Lung (tissue), 12 donors: ENCODE measurements around the gene THEMIS. TPM values are rescaled to one million over a fixed set of nuclear protein-coding genes. Genes with fewer than 3 reads are reported as not detected.

Experiments used
- ATAC-seq: fragments of 200-7000 bp; cut with Tn5 transposase; one replicate; pipeline ENCODE4 v1.9.1; 2020; ENCODE audit warnings: moderate number of reproducible peaks; ENCODE audit not compliant: insufficient read depth, low FRiP score
- DNase-seq, 3 donors: peaks; one replicate each; pipeline ENCODE4 v3.0.0-alpha.2; 2013 to 2017
- H3K27ac ChIP-seq, 2 donors: one replicate each; pipeline ENCODE4 v1.5.1; 2013; ENCODE audit warnings: mild to moderate bottlenecking in 2 of 2, moderate library complexity in 2 of 2, control low read depth in 1 of 2, inconsistent platforms in 1 of 2, low read depth in 1 of 2, low read length in 1 of 2
- H3K27me3 ChIP-seq, 3 donors: one replicate each; pipeline ENCODE4 v1.5.1; 2013; ENCODE audit warnings: low read length in 2 of 3; ENCODE audit not compliant: control insufficient read depth in 3 of 3, insufficient read depth in 3 of 3
- H3K36me3 ChIP-seq, 4 donors: one replicate each; pipeline ENCODE4 v1.5.1; 2013; ENCODE audit warnings: low read length in 4 of 4, mild to moderate bottlenecking in 1 of 4, moderate library complexity in 1 of 4; ENCODE audit not compliant: control insufficient read depth in 4 of 4, insufficient read depth in 4 of 4
- H3K4me1 ChIP-seq, 5 donors: one replicate each; pipeline ENCODE4 v1.5.1; 2013; ENCODE audit warnings: low read length in 5 of 5, mild to moderate bottlenecking in 2 of 5, moderate library complexity in 1 of 5; ENCODE audit not compliant: control insufficient read depth in 5 of 5, insufficient read depth in 5 of 5
- H3K4me3 ChIP-seq: one replicate; pipeline ENCODE4 v1.5.1; 2013; ENCODE audit warnings: mild to moderate bottlenecking, control low read depth, moderate library complexity
- H3K9ac ChIP-seq, 2 donors: one replicate each; pipeline ENCODE4 v1.5.1; 2013; ENCODE audit warnings: low read length in 2 of 2, control low read depth in 1 of 2; ENCODE audit not compliant: insufficient read depth in 1 of 2
- H3K9me3 ChIP-seq, 4 donors: one replicate each; pipeline ENCODE4 v1.5.1; 2013; ENCODE audit warnings: low read length in 3 of 4, mild to moderate bottlenecking in 1 of 4, moderate library complexity in 1 of 4; ENCODE audit not compliant: control insufficient read depth in 4 of 4, insufficient read depth in 3 of 4
- CTCF ChIP-seq: IDR thresholded peaks from 2 replicates; pipeline ENCODE4 v1.5.1; 2012; ENCODE audit warnings: mild to moderate bottlenecking; ENCODE audit errors: control extremely low read depth, extremely low read depth
- WGBS, 2 donors: extraction: QIAGEN DNeasy Blood & Tissue Kit; methylation state at CpG; one replicate each; pipeline ENCODE4 v1.1.7; 2013; 5-methylcytosine and 5-hydroxymethylcytosine counted together
- polyA plus RNA-seq, 2 donors: library from polyadenylated mRNA; stranded (reverse); fragments of 200-250 nt; gene quantifications; one replicate each; pipeline ENCODE4 v1.2.1, GENCODE V29; 2013
- total RNA-seq, 2 donors: library from RNA; depleted of rRNA in 1 of 2; stranded (reverse); fragments of >200 nt in 1 of 2; gene quantifications; one replicate each; pipeline ENCODE4 v1.2.1, GENCODE V29; 2014 to 2021
- donor health status: control.
- donor health status: control.
- donor health status: Bipolar disorder and iron deficiency.
- donor health status: healthy.
- donor health status: DM: yes; HTN: yes; CAD: no.

Gene THEMIS
- total and polyA plus RNA-seq, 4 donors = 0.22 to 0.86 (median 0.54) TPM

GRCh38 chr6:127834136-127834535 is 66.7 kb downstream of the THEMIS start:
- Histone ChIP-seq H3K9me3 (no peaks in the 10 kb centered on the region), H3K36me3 (no peaks in the 10 kb centered on the region), H3K9ac (no peak overlapping the region), H3K4me3 (no peak overlapping the region), H3K4me1 (peaks cover 0 to 6% (median 0%) of the 10 kb centered on the region in 5 donors), H3K27ac (no peak overlapping the region), H3K27me3 (peaks cover 0 to 5% (median 3%) of the 10 kb centered on the region in 3 donors)
- DNase-seq = no peak
- WGBS, 2 donors = 92 to 96% methylated on average over 7 of the region's 7 CpGs
- ATAC-seq = no peak
- no peak for TF ChIP-seq CTCF

- ATAC-seq = no peak
- H3K9me3 ChIP-seq = no peaks in the 10 kb centered on the region
- peaks cover 0 to 5% (median 3%) of the 10 kb centered on the region in 3 donors for H3K27me3 ChIP-seq
- DNase-seq = no peak
- TF ChIP-seq CTCF = no peak
- H3K36me3 ChIP-seq = no peaks in the 10 kb centered on the region
- peaks cover 0 to 6% (median 0%) of the 10 kb centered on the region in 5 donors for H3K4me1 ChIP-seq
- H3K9ac ChIP-seq = no peak overlapping the region
- no peak overlapping the region for H3K27ac ChIP-seq
- no peak overlapping the region for H3K4me3 ChIP-seq
These were observed 67.5 kb downstream of the THEMIS start for GRCh38 chr6:127833336-127833735.

GRCh38 chr6:127832381-127832780 is 68.5 kb downstream of the THEMIS start:
- Histone ChIP-seq H3K27ac (no peak overlapping the region), H3K9me3 (no peaks in the 10 kb centered on the region), H3K27me3 (peaks cover 0 to 5% (median 3%) of the 10 kb centered on the region in 3 donors), H3K4me3 (no peak overlapping the region), H3K36me3 (no peaks in the 10 kb centered on the region), H3K4me1 (peaks cover 0 to 6% (median 0%) of the 10 kb centered on the region in 5 donors), H3K9ac (no peak overlapping the region)
- 29 to 52% methylated on average over 1 of the region's 1 CpG for WGBS, 2 donors
- DNase-seq = no peak
- no peak for ATAC-seq
- no peak for TF ChIP-seq CTCF

GRCh38 chr6:127824061-127824460 is 76.8 kb downstream of the THEMIS start:
- no peaks in the 10 kb centered on the region for H3K36me3 ChIP-seq
- no peaks in the 10 kb centered on the region for H3K4me1 ChIP-seq
- H3K9me3 ChIP-seq = no peaks in the 10 kb centered on the region
- no peak for TF ChIP-seq CTCF
- no peaks in the 10 kb centered on the region for H3K27me3 ChIP-seq
- ATAC-seq (no peak), DNase-seq (no peak)
- 60 to 76% methylated on average over 3 of the region's 3 CpGs for WGBS, 2 donors
- H3K4me3 ChIP-seq = no peak overlapping the region
- no peak overlapping the region for H3K27ac ChIP-seq
- no peak overlapping the region for H3K9ac ChIP-seq
